ENCODE results near the gene MIX23.

Gene MIX23

GRCh38 chr3:122382888-122383666 is at the start of gene MIX23:
Gene MIX23 (minus strand): TSS chr3:122383231. CDS start chr3:122383224, 7 bp downstream.
- in situ Hi-C loops (cut with MboI; ENCODE audit: low sequenced_read_pairs), result loop anchor here (25.0 kb wide), 1 partner anchor 304 kb away; the partner anchor contains the start of gene PARP14

DNA sequence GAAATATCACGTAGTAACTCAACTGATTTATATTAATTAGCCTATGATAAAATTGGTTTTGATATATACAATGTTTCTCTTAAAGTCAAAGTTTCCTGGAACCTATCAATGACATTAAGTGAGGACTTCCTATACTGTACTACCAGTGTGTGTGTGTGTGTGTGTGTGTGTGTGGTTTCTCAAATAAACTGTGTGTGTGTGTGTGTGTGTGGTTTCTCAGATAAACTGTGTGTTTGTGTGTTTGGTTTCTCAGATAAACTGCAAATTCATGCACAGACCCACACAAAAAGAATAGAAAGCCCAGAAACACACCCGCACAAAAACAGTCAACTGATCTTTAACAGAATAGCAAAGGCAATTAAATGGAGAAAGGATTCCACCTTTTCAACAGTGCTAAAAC is 47.3 kb upstream of the MIX23 start:
- in situ Hi-C loops (cut with MboI; ENCODE audit: low sequenced_read_pairs), result no loop called here

DNA sequence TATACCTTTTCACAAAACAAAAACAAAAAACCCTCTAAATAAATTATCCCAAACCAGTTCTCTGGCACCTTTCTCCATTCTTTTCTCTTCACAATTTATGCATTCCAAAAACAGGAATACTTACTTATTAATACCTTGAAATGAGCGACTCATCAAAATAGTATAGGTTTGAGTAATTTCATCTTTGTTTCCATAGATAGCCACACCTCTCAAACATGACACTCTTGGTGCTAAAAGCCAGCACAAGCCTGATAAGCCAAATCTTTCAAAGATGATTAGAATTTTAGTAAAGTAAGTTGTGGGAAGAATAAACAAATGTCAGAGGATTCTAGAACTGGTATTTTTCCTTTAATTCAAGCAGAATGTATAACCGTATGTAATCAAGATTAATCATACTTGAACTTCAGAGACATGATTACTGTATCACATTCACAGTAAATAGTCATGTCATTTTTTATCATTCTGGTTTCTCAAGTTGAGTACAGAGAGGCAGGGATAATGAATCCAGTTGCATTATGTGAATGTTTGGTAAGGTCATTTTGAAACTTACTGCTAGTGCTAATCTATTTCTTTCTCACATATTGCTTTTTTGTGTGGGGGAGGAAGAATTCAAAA is 44.9 kb upstream of the MIX23 start:
- in situ Hi-C loops (cut with MboI; ENCODE audit: low sequenced_read_pairs), result no loop called here

- in situ Hi-C loops (cut with MboI; ENCODE audit: low sequenced_read_pairs), result no loop called here
Measured at GRCh38 chr3:122421836-122422235, 38.8 kb upstream of the MIX23 start.

GRCh38 chr3:122421101-122421500 is 38.1 kb upstream of the MIX23 start:
- in situ Hi-C loops (cut with MboI; ENCODE audit: low sequenced_read_pairs), result no loop called here

DNA sequence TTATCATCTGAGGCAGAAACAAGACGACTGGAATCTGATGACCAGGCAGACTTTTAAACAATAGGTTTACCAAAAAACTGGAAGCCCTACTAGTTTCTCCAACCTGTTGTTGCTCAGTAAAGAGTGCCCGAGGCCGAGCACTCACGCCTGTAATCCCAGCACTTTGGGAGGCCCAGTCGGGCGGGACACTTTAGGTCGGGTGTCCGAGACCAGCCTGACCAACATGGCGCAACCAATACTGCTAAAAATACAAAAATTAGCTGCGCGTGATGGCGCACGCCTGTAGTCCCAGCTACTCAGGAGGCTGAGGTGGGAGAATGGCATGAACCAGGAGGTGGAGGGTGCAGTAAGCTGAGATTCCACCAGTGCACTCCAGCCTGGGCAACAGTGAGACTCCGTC is 33.9 kb upstream of the MIX23 start:
- in situ Hi-C loops (cut with MboI; ENCODE audit: low sequenced_read_pairs), result no loop called here

- in situ Hi-C loops (cut with MboI; ENCODE audit: low sequenced_read_pairs), result no loop called here
Measured at GRCh38 chr3:122415762-122416654, 33.0 kb upstream of the MIX23 start, which contains the start of gene WDR5B. Gene WDR5B (minus strand): TSS chr3:122416062. CDS start chr3:122415528, 534 bp downstream.

DNA sequence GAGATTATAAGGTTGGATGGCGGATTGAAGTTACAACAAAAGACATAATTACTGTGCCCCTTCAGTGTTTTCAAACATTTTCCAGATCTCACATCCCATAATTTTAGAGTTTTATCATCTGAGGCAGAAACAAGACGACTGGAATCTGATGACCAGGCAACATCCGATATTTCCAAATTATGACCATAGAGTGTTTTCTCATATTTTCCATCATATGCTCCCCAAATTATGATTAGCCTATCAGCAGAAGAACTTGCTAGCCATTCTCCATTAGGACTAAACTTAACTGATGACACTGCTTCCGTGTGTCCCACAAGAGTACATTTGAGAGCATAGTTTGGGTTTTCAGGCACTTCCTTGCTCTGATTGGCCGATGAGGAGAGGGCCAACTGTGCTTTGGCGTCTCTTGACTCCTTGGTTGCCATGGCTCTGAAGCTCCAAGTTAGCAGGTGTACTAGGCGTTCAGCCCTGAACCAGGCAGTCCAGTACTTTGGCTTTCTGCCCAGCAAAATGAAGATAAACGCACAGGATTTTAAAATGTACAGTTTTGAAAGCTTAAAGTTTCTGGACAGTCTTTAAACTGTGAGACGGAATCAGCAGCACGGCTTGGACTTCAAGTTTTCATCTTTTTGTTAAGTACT is 32.2 kb upstream of the MIX23 start:
- in situ Hi-C loops (cut with MboI; ENCODE audit: low sequenced_read_pairs), result no loop called here

- in situ Hi-C loops (cut with MboI; ENCODE audit: low sequenced_read_pairs), result no loop called here
Measured at GRCh38 chr3:122414391-122414790, 31.4 kb upstream of the MIX23 start.

DNA sequence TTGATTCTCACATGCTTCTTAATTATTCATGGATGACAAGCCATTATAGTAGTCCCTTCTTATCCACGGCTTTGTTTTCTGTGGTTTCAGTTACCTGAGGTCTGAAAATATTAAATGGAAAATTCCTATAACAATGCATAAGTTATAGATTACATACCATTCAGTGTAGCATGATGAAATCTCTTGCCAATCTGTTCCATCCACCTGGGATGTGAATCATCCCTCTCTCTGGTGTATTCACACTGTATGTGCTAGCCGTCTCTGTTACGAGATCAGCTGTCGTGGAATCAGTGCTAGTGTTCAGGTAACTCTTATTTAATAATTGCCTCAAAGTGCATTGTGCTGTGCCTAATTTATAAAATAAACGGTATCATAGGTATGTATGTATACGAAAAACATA is 27.6 kb upstream of the MIX23 start:
- in situ Hi-C loops (cut with MboI; ENCODE audit: low sequenced_read_pairs), result no loop called here

- in situ Hi-C loops (cut with MboI; ENCODE audit: low sequenced_read_pairs), result no loop called here
Measured at GRCh38 chr3:122410111-122410510, 27.1 kb upstream of the MIX23 start.

GRCh38 chr3:122409446-122409845 is 26.4 kb upstream of the MIX23 start:
- in situ Hi-C loops (cut with MboI; ENCODE audit: low sequenced_read_pairs), result no loop called here

DNA sequence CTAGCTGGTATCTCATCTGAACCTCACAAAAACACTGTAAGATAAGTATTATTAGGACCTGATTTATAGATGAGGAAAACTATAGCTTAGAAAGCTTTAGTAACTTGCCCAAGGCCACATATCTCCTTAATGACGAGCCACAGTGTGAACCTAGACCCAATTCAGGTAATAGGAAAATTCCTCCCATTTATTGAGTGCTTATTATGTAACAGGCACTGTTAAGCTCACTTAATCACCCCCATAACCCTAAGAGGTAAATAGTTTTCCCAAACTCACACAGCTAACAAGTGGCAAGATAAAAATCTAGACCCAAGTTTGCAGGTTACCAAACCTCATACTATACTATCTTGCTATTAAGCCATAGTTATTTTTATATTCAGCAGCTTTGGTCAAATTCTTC is 24.9 kb upstream of the MIX23 start:
- in situ Hi-C loops (cut with MboI; ENCODE audit: low sequenced_read_pairs), result no loop called here

DNA sequence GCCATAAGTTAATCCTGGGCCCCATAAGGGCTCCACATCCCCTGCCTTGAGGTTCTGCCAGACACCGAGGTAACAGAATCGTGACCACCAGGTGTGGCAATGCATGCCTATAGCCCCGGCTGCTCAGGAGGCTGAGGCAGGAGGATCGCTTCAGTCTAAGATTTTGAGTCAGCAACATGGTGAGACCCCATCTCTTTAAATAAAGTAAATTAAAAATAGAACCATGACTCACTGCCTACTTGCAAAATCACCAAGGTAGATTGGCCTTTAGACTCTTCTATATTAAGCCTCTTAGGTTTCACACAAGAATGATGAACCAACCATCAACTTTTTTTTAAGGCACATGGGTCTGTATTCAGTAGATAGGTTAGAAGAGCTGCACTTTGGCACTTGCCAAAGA is 23.2 kb upstream of the MIX23 start:
- in situ Hi-C loops (cut with MboI; ENCODE audit: low sequenced_read_pairs), result no loop called here

GRCh38 chr3:122405015-122405414 is 22.0 kb upstream of the MIX23 start:
- in situ Hi-C loops (cut with MboI; ENCODE audit: low sequenced_read_pairs), result no loop called here

- in situ Hi-C loops (cut with MboI; ENCODE audit: low sequenced_read_pairs), result no loop called here
Measured at GRCh38 chr3:122403489-122403888, 20.5 kb upstream of the MIX23 start.

DNA sequence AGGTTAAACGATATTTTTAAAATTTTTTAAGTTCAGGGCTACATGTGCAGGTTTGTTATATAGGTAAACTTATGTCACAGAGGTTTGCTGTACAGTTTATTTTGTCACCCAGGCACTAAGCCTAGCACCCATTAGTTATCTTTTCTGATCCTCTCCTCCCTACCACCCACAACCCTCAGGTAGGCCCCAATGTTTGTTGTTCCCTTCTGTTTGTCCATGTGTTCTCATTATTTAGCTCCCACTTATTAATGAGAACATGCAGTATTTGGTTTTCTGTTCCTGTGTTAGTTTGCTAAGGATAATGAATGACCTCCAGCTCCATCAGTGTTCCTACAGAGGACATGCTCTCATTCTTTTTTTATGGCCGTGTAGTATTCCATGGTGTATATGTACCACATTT is 15.9 kb upstream of the MIX23 start:
- in situ Hi-C loops (cut with MboI; ENCODE audit: low sequenced_read_pairs), result loop anchor here (25.0 kb wide), 1 partner anchor 288 kb away; the partner anchor contains the start of gene PARP14

DNA sequence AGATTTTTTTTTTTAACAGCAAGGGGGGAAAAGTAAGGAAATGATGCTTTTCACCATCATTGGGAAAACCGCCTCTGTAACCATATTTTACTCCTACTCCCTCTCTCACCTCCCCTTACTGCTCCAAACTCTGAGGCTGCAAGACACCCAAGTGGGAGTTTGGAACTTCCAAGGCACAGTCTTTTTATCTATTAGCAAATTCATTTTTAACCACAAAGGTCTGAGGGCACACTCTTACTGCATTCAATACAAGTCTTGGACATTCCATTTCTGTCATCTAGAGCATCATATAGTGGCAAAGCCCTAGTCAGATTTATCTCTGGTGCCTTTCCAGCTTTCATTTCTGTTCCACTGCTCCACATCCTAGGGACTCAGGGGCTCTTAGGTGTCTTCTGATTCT is 14.2 kb upstream of the MIX23 start:
- in situ Hi-C loops (cut with MboI; ENCODE audit: low sequenced_read_pairs), result loop anchor here (25.0 kb wide), 1 partner anchor 290 kb away; the partner anchor contains the start of gene PARP14

GRCh38 chr3:122396511-122396910 is 13.5 kb upstream of the MIX23 start:
- in situ Hi-C loops (cut with MboI; ENCODE audit: low sequenced_read_pairs), result loop anchor here (25.0 kb wide), 1 partner anchor 291 kb away; the partner anchor contains the start of gene PARP14

GRCh38 chr3:122395582-122395981 is 12.6 kb upstream of the MIX23 start:
- in situ Hi-C loops (cut with MboI; ENCODE audit: low sequenced_read_pairs), result loop anchor here (25.0 kb wide), 1 partner anchor 292 kb away; the partner anchor contains the start of gene PARP14
